ENCODE results near the gene CLTB. TPM values are rescaled to one million over a fixed set of nuclear protein-coding genes. Genes with fewer than 3 reads are reported as not detected.

The CLTB gene
- total and polyA plus RNA-seq, 2 of the 13 experiments (the other 11 are each of a cell fraction or from before 2014, with no cell fraction given) = 23.3 to 33.8 TPM

- H3K4me3 ChIP-seq (replicated peaks in 1 of 3; ENCODE audit: insufficient read depth in 1 of 3, low read depth in 2 of 3, low read length in 3 of 3) = no peak overlapping the region
- ATAC-seq (no peak), DNase-seq (ENCODE audit: low spot score) (no peak), FAIRE-seq (no peak)
- WGBS (ENCODE audit: low lambda C conversion rate) = 99% methylated on average over 4 of the region's 4 CpGs
- no peak overlapping the region for H2AFZ ChIP-seq (ENCODE audit: low read length)
- intact Hi-C loops (cut with micrococcal nuclease; ENCODE audit: unreplicated experiment) = no loop called here
- in situ Hi-C loops (cut with HindIII; ENCODE audit: extremely low pct_ligation_motif_present, low pct_unique_long_range_greater_than_20kb) = no loop called here
- H3K27ac ChIP-seq (ENCODE audit: extremely low read length, insufficient read depth, low read length) = no peak overlapping the region
- no peaks in the 10 kb centered on the region; a peak in 1 of 5 replicates for H3K27me3 ChIP-seq (ENCODE audit: control insufficient read depth in 1 of 2, insufficient read depth in 2 of 2, low read length in 2 of 2)
- H4K20me1 ChIP-seq (ENCODE audit: insufficient read depth, low read length) = no peaks in the 10 kb centered on the region; the same call in 1 of the 2 replicates
- peaks cover 25% of the 10 kb centered on the region for H3K79me2 ChIP-seq (ENCODE audit: insufficient read depth, low read length)
- ChIA-PET POLR2A (interaction anchor here (0.9 kb wide), 1 partner anchor 30 kb away, joined by 3 read pairs; the partner anchor contains the start of gene KIAA1191), CTCF (ENCODE audit: low intra/inter-chr PET ratio, low total read pairs) (no interaction called here)
- TF ChIP-seq ZIK1 (CRISPR knock-in tag; IDR thresholded peaks at IDR 0.05; ENCODE audit: borderline replicate concordance, low read depth) (no peak), BORCS8-MEF2B (CRISPR knock-in tag; IDR thresholded peaks at IDR 0.05) (no peak), HDAC2 (CRISPR knock-in tag; IDR thresholded peaks at IDR 0.05) (no peak), ZBTB1 (CRISPR knock-in tag; IDR thresholded peaks at IDR 0.05; ENCODE audit: borderline replicate concordance) (no peak), ZNF382 (CRISPR knock-in tag; IDR thresholded peaks at IDR 0.05; ENCODE audit: borderline replicate concordance) (no peak), ZNF496 (CRISPR knock-in tag; IDR thresholded peaks at IDR 0.05; ENCODE audit: insufficient replicate concordance) (no peak), ZSCAN29 (CRISPR knock-in tag; conservative IDR thresholded peaks at IDR 0.05) (no peak)
- TF ChIP-seq, protein P1, sequence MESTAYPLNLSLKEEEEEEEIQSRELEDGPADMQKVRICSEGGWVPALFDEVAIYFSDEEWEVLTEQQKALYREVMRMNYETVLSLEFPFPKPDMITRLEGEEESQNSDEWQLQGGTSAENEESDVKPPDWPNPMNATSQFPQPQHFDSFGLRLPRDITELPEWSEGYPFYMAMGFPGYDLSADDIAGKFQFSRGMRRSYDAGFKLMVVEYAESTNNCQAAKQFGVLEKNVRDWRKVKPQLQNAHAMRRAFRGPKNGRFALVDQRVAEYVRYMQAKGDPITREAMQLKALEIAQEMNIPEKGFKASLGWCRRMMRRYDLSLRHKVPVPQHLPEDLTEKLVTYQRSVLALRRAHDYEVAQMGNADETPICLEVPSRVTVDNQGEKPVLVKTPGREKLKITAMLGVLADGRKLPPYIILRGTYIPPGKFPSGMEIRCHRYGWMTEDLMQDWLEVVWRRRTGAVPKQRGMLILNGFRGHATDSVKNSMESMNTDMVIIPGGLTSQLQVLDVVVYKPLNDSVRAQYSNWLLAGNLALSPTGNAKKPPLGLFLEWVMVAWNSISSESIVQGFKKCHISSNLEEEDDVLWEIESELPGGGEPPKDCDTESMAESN (CRISPR knock-in tag; conservative IDR thresholded peaks at IDR 0.05) = no peak
- peaks cover 2 to 7% of the 10 kb centered on the region in 2 experiments; a peak in 3 of 5 replicates for H3K36me3 ChIP-seq (replicated peaks in 1 of 2; ENCODE audit: control insufficient read depth in 1 of 2, insufficient read depth in 2 of 2, low read length in 2 of 2)
- no peak overlapping the region for H3K9ac ChIP-seq (ENCODE audit: insufficient read depth, low read depth, low read length)
- H3K4me1 ChIP-seq (ENCODE audit: insufficient read depth, low read length) = peaks cover 22% of the 10 kb centered on the region
- H3K4me2 ChIP-seq (ENCODE audit: low read depth, low read length) = no peak overlapping the region
- no peaks in the 10 kb centered on the region for H3K9me3 ChIP-seq (ENCODE audit: low read length)
- no TSS peak for BruUV-seq (replicated peaks)
Measured at GRCh38 chr5:176391479-176391878, 24.9 kb downstream of the CLTB start.

All from HepG2 (cell line).